Activated CD8-positive, alpha-beta T cell treated with anti-CD3 and anti-CD28 coated beads for 36 hours (primary cell): ENCODE results near the gene EIF2B4. TPM values are rescaled to one million over a fixed set of nuclear protein-coding genes. Genes with fewer than 3 reads are reported as not detected.
A peak's percentile ranks its signal among the peaks of the same experiment; 100 is the strongest.

Experiments
- ATAC-seq: fragments of 200-7000 bp; cut with Tn5 transposase; one replicate; pipeline ENCODE4 v1.10.0; 2021; ENCODE audit warnings: mild to moderate bottlenecking, moderate library complexity
- CTCF ChIA-PET: fragments of 350-600 bp; sonication (Branson Sonifier 250); formaldehyde crosslinking; loops from one replicate; lab custom pipeline; 2021; ENCODE audit warnings: antibody characterized with exemption; lab: Charles Lee
- POLR2A ChIA-PET: fragments of 350-600 bp; sonication (Branson Sonifier 250); formaldehyde crosslinking; loops from one replicate; lab custom pipeline; 2021; ENCODE audit warnings: antibody characterized with exemption; lab: Charles Lee
- DNase-seq: peaks from one replicate; pipeline ENCODE4 v3.0.0-alpha.2; 2020
- H3K27ac Mint-ChIP-seq: one replicate; pipeline ENCODE4 v1.8.0; 2021; ENCODE audit warnings: mild to moderate bottlenecking, mixed read lengths
- H3K27me3 Mint-ChIP-seq: one replicate; pipeline ENCODE4 v1.8.0; 2021; ENCODE audit warnings: mixed read lengths
- H3K36me3 Mint-ChIP-seq: one replicate; pipeline ENCODE4 v1.8.0; 2021; ENCODE audit warnings: low read depth, mixed read lengths
- H3K4me1 Mint-ChIP-seq: one replicate; pipeline ENCODE4 v1.8.0; 2021; ENCODE audit warnings: low read depth, mixed read lengths
- H3K4me3 Mint-ChIP-seq: one replicate; pipeline ENCODE4 v1.8.0; 2021; ENCODE audit warnings: mild to moderate bottlenecking, moderate library complexity, mixed read lengths
- H3K9me3 Mint-ChIP-seq: one replicate; pipeline ENCODE4 v1.8.0; 2021; ENCODE audit warnings: mixed read lengths
- CTCF ChIP-seq: fragments of 200-600 bp; IDR thresholded peaks from one replicate; pipeline ENCODE4 v1.8.0; 2022; ENCODE audit warnings: antibody characterized with exemption, mild to moderate bottlenecking
- intact Hi-C: fragments of 100-400 bp; cut with micrococcal nuclease; formaldehyde crosslinking; loops from one replicate; pipeline ENCODE4 v1.10.0; 2022
- total RNA-seq, 2 experiments: library from RNA; stranded (reverse); gene quantifications; one replicate each; pipeline ENCODE4 v1.2.3, GENCODE V29; 2021

Gene EIF2B4
- total RNA-seq, 2 experiments from 2014 or later, result 29.2 to 30.4 TPM

GRCh38 chr2:27379836-27380625, 9.9 kb upstream of the EIF2B4 start:
- Mint-ChIP-seq H3K4me1 (peaks cover 24% of the 10 kb centered on the region), H3K36me3 (peaks cover 69% of the 10 kb centered on the region), H3K9me3 (no peaks in the 10 kb centered on the region), H3K27me3 (no peaks in the 10 kb centered on the region), H3K4me3 (peak overlapping the region; percentile 81), H3K27ac (peak overlapping the region; percentile 90)
- no peak for TF ChIP-seq CTCF
- DNase-seq (peak; percentile 66), ATAC-seq (peak; percentile 52)
- POLR2A ChIA-PET, result interaction anchor here (0.5 to 4.8 kb wide), 18 partner anchors 10 to 306 kb away, joined by 3 to 59 read pairs (median 4); partner anchors contain the start of genes EIF2B4, GTF3C2, MPV17 and NRBP1
- CTCF ChIA-PET, result interaction anchor here (1.0 to 1.8 kb wide), 7 partner anchors 9 to 303 kb away, joined by 4 to 10 read pairs (median 5); partner anchors contain the start of genes EIF2B4, NRBP1 and SNX17
- intact Hi-C loops, result no loop called here

GRCh38 chr2:27379383-27379835, 9.3 kb upstream of the EIF2B4 start:
- DNase-seq (no peak), ATAC-seq (no peak)
- no peaks in the 10 kb centered on the region for H3K9me3 Mint-ChIP-seq
- ChIA-PET POLR2A (interaction anchor here (1.1 to 4.8 kb wide), 12 partner anchors 9 to 67 kb away, joined by 3 to 59 read pairs (median 4); partner anchors contain the start of genes EIF2B4, GTF3C2, NRBP1 and PPM1G), CTCF (interaction anchor here (1.0 to 1.8 kb wide), 6 partner anchors 8 to 304 kb away, joined by 4 to 10 read pairs (median 5); partner anchors contain the start of genes EIF2B4, NRBP1 and SNX17)
- no peaks in the 10 kb centered on the region for H3K27me3 Mint-ChIP-seq
- no peak for TF ChIP-seq CTCF
- H3K36me3 Mint-ChIP-seq, result peaks cover 72% of the 10 kb centered on the region
- peak overlapping the region; percentile 81 for H3K4me3 Mint-ChIP-seq
- H3K27ac Mint-ChIP-seq, result peak overlapping the region; percentile 90
- H3K4me1 Mint-ChIP-seq, result peaks cover 24% of the 10 kb centered on the region
- intact Hi-C loops, result no loop called here

GRCh38 chr2:27378809-27379290, 8.7 kb upstream of the EIF2B4 start:
- ATAC-seq (no peak), DNase-seq (no peak)
- intact Hi-C loops, result no loop called here
- Mint-ChIP-seq H3K4me3 (peak overlapping the region; percentile 81), H3K4me1 (peaks cover 25% of the 10 kb centered on the region), H3K9me3 (no peaks in the 10 kb centered on the region), H3K27ac (peak overlapping the region; percentile 90), H3K36me3 (peaks cover 70% of the 10 kb centered on the region), H3K27me3 (no peaks in the 10 kb centered on the region)
- CTCF ChIA-PET, result interaction anchor here (1.0 to 1.3 kb wide), 2 partner anchors 9 to 51 kb away, joined by 4 to 5 read pairs; partner anchors contain the start of gene EIF2B4
- POLR2A ChIA-PET, result interaction anchor here (0.6 to 4.8 kb wide), 8 partner anchors 9 to 60 kb away, joined by 3 to 59 read pairs (median 12); partner anchors contain the start of genes EIF2B4, GTF3C2, NRBP1 and PPM1G
- no peak for TF ChIP-seq CTCF

- DNase-seq, result peak; percentile 21
- CTCF ChIA-PET, result interaction anchor here (1.3 kb wide), 1 partner anchor 9 kb away, joined by 4 read pairs; the partner anchor contains the start of gene EIF2B4
- H3K36me3 Mint-ChIP-seq, result peaks cover 68% of the 10 kb centered on the region
- no peak for ATAC-seq
- POLR2A ChIA-PET, result interaction anchor here (0.6 to 4.8 kb wide), 6 partner anchors 7 to 53 kb away, joined by 3 to 59 read pairs (median 12); partner anchors contain the start of genes EIF2B4, GTF3C2, NRBP1 and SNX17
- H3K27me3 Mint-ChIP-seq, result no peaks in the 10 kb centered on the region
- no peaks in the 10 kb centered on the region for H3K9me3 Mint-ChIP-seq
- no peak overlapping the region for H3K27ac Mint-ChIP-seq
- peaks cover 23% of the 10 kb centered on the region for H3K4me1 Mint-ChIP-seq
- H3K4me3 Mint-ChIP-seq, result peak overlapping the region; percentile 16
- TF ChIP-seq CTCF, result no peak
- intact Hi-C loops, result no loop called here
Observed at GRCh38 chr2:27378096-27378808, 8.1 kb upstream of the EIF2B4 start.
